ENCODE measurements around the gene PHLDA1. TPM values are rescaled to one million over a fixed set of nuclear protein-coding genes. Genes with fewer than 3 reads are reported as not detected.

The PHLDA1 gene
- total and polyA plus RNA-seq, 2 donors (not counting 1 experiment from before 2014, with no cell fraction given) = 1.0 to 1.7 TPM

- no peak overlapping the region for H3K4me3 ChIP-seq (ENCODE audit: control extremely low read depth in 1 of 5, extremely low read depth in 1 of 5, insufficient read depth in 1 of 5, low read depth in 2 of 5, low read length in 4 of 5)
- H3K79me2 ChIP-seq (ENCODE audit: control insufficient read depth, insufficient read depth, low read length) = no peaks in the 10 kb centered on the region
- H3K36me3 ChIP-seq (replicated peaks in 1 of 2; ENCODE audit: control extremely low read depth in 1 of 2, control insufficient read depth in 1 of 2, extremely low read depth in 1 of 2, insufficient read depth in 2 of 2, low read length in 1 of 2) = no peaks in the 10 kb centered on the region
- no peaks in the 10 kb centered on the region for H3K9me3 ChIP-seq (ENCODE audit: control extremely low read depth in 1 of 3, control insufficient read depth in 2 of 3, insufficient read depth in 1 of 3, low read length in 2 of 3)
- no peaks in the 10 kb centered on the region for H4K20me1 ChIP-seq (ENCODE audit: control insufficient read depth, insufficient read depth, low read length, poor library complexity, severe bottlenecking)
- WGBS (ENCODE audit: insufficient coverage) = 61% methylated on average over 3 of the region's 9 CpGs
- Mint-ChIP-seq H3K27ac (no peak overlapping the region), H3K9me3 (ENCODE audit: insufficient read depth) (peaks cover 2% of the 10 kb centered on the region), H3K27me3 (peaks cover 19% of the 10 kb centered on the region), H3K4me3 (no peak overlapping the region), H3K4me1 (peaks cover 4% of the 10 kb centered on the region)
- no peak overlapping the region for H3K27ac ChIP-seq (ENCODE audit: low read length in 2 of 2)
- ChIA-PET CTCF (no interaction called here), POLR2A (no interaction called here)
- ATAC-seq (ENCODE audit: low read depth) = no peak
- H3K9ac ChIP-seq (ENCODE audit: low read length) = no peak overlapping the region
- DNase-seq = no peak
- no peak for TF ChIP-seq CTCF (IDR thresholded peaks at IDR 0.05)
- no peak for TF ChIP-seq EZH2 (IDR thresholded peaks at IDR 0.05; ENCODE audit: borderline replicate concordance, insufficient read depth, low read depth, low read length, poor library complexity, severe bottlenecking)
- no peaks in the 10 kb centered on the region for H3K4me1 ChIP-seq (ENCODE audit: control insufficient read depth in 2 of 2, insufficient read depth in 2 of 2, low read length in 2 of 2)
- H3K4me2 ChIP-seq (replicated peaks; ENCODE audit: low read depth, low read length, poor library complexity, severe bottlenecking) = no peak overlapping the region
- H2AFZ ChIP-seq (ENCODE audit: insufficient read depth, low read depth, low read length, poor library complexity, severe bottlenecking) = no peak overlapping the region
- H3K27me3 ChIP-seq (replicated peaks in 1 of 4; ENCODE audit: control extremely low read depth in 1 of 4, control insufficient read depth in 3 of 4, insufficient read depth in 4 of 4, low read length in 3 of 4) = no peaks in the 10 kb centered on the region
- intact Hi-C loops (cut with micrococcal nuclease) = no loop called here
These were observed 45.4 kb downstream of the PHLDA1 start for GRCh38 chr12:75986001-75986746.

GRCh38 chr12:75985566-75985965 is 46.0 kb downstream of the PHLDA1 start:
- Histone ChIP-seq H3K36me3 (replicated peaks in 1 of 2; ENCODE audit: control extremely low read depth in 1 of 2, control insufficient read depth in 1 of 2, extremely low read depth in 1 of 2, insufficient read depth in 2 of 2, low read length in 1 of 2) (no peaks in the 10 kb centered on the region), H3K27me3 (replicated peaks in 1 of 4; ENCODE audit: control extremely low read depth in 1 of 4, control insufficient read depth in 3 of 4, insufficient read depth in 4 of 4, low read length in 3 of 4) (no peaks in the 10 kb centered on the region), H3K9me3 (ENCODE audit: control extremely low read depth in 1 of 3, control insufficient read depth in 2 of 3, insufficient read depth in 1 of 3, low read length in 2 of 3) (no peaks in the 10 kb centered on the region), H3K27ac (ENCODE audit: low read length in 2 of 2) (no peak overlapping the region), H3K4me2 (replicated peaks; ENCODE audit: low read depth, low read length, poor library complexity, severe bottlenecking) (no peak overlapping the region), H4K20me1 (ENCODE audit: control insufficient read depth, insufficient read depth, low read length, poor library complexity, severe bottlenecking) (no peaks in the 10 kb centered on the region), H2AFZ (ENCODE audit: insufficient read depth, low read depth, low read length, poor library complexity, severe bottlenecking) (no peak overlapping the region), H3K79me2 (ENCODE audit: control insufficient read depth, insufficient read depth, low read length) (no peaks in the 10 kb centered on the region), H3K9ac (ENCODE audit: low read length) (no peak overlapping the region), H3K4me1 (ENCODE audit: control insufficient read depth in 2 of 2, insufficient read depth in 2 of 2, low read length in 2 of 2) (no peaks in the 10 kb centered on the region), H3K4me3 (ENCODE audit: control extremely low read depth in 1 of 5, extremely low read depth in 1 of 5, insufficient read depth in 1 of 5, low read depth in 2 of 5, low read length in 4 of 5) (no peak overlapping the region)
- peaks cover 4% of the 10 kb centered on the region for H3K4me1 Mint-ChIP-seq
- ChIA-PET CTCF (no interaction called here), POLR2A (no interaction called here)
- intact Hi-C loops (cut with micrococcal nuclease) = no loop called here
- DNase-seq (no peak), ATAC-seq (ENCODE audit: low read depth) (no peak)
- no CpG with 5 or more reads among the region's 5 CpGs for WGBS (ENCODE audit: insufficient coverage)
- H3K9me3 Mint-ChIP-seq (ENCODE audit: insufficient read depth) = peaks cover 2% of the 10 kb centered on the region
- TF ChIP-seq CTCF (IDR thresholded peaks at IDR 0.05) (no peak), EZH2 (IDR thresholded peaks at IDR 0.05; ENCODE audit: borderline replicate concordance, insufficient read depth, low read depth, low read length, poor library complexity, severe bottlenecking) (no peak)
- no peak overlapping the region for H3K4me3 Mint-ChIP-seq
- H3K27me3 Mint-ChIP-seq = peaks cover 19% of the 10 kb centered on the region
- H3K27ac Mint-ChIP-seq = no peak overlapping the region
